Body of pancreas (tissue), 4 donors: ENCODE results near the gene HOXA3. TPM values are rescaled to one million over a fixed set of nuclear protein-coding genes. Genes with fewer than 3 reads are reported as not detected.

Source experiments
- ATAC-seq: fragments of 150-250 bp; one replicate; pipeline ENCODE4 v1.9.1; 2016
- DNase-seq, 4 donors: peaks; one replicate each; pipeline ENCODE4 v3.0.0-alpha.2; 2019
- H3K27ac ChIP-seq, 4 donors: fragments of 200-600 bp; sonication (generic); 1 replicate in 3 of 4; 2 replicates in 1 of 4; pipeline versions ENCODE4 v1.5.1 to v1.6.1; 2016 to 2019; ENCODE audit warnings: mild to moderate bottlenecking in 1 of 4, mixed read lengths in 1 of 4, moderate library complexity in 1 of 4
- H3K27me3 ChIP-seq, 2 donors: fragments of 200-600 bp; sonication (generic); one replicate each; pipeline ENCODE4 v1.6.0; 2016; ENCODE audit warnings: mild to moderate bottlenecking in 1 of 2
- H3K36me3 ChIP-seq, 2 donors: fragments of 200-600 bp; sonication (generic); replicated peaks in 1 of 2; 2 replicates each; pipeline ENCODE4 v1.5.1; 2016; ENCODE audit warnings: low read depth in 2 of 2; ENCODE audit not compliant: insufficient read depth in 1 of 2
- H3K4me1 ChIP-seq: fragments of 200-600 bp; sonication (generic); one replicate; pipeline ENCODE4 v1.6.0; 2016
- H3K4me3 ChIP-seq, 2 donors: fragments of 200-600 bp; sonication (generic); 1 replicate in 1 of 2; 2 replicates in 1 of 2; pipeline ENCODE4 v1.5.1; 2016 to 2019
- H3K9me3 ChIP-seq, 3 donors: fragments of 200-600 bp; sonication (generic); 1 replicate in 2 of 3; 2 replicates in 1 of 3; pipeline ENCODE4 v1.5.1; 2016
- POLR2A ChIP-seq, 3 donors: fragments of 450-650 bp; IDR thresholded peaks; one replicate each; pipeline ENCODE4 v1.6.1; 2016; ENCODE audit warnings: antibody characterized with exemption in 3 of 3, mild to moderate bottlenecking in 2 of 3
- WGBS, 2 donors: methylation state at CpG; one replicate each; pipeline ENCODE4 v1.1.5; 2017; 5-methylcytosine and 5-hydroxymethylcytosine counted together
- intact Hi-C: fragments of 100-400 bp; cut with DNase I; formaldehyde crosslinking; loops from one replicate; pipeline ENCODE4 v1.15.1; 2023
- total RNA-seq, 2 donors: library from RNA; depleted of rRNA; stranded (reverse); fragments of >200 nt; gene quantifications; one replicate each; pipeline ENCODE4 v1.1.0, GENCODE V29; 2016
- TF ChIP-seq, protein P1 (sequence below), 7 experiments: fragments of 450-650 bp in 4 of 7; fragments of 200-600 bp in 3 of 7; sonication (generic) in 3 of 7; IDR thresholded peaks; one replicate each; pipeline ENCODE4 v1.5.1; 2016 to 2019; ENCODE audit warnings: antibody characterized with exemption in 7 of 7

HOXA3 gene
- total RNA-seq, 2 donors from 2014 or later: 1.6 TPM; not detected in 1

- intact Hi-C loops: no loop called here
- TF ChIP-seq, protein P1, sequence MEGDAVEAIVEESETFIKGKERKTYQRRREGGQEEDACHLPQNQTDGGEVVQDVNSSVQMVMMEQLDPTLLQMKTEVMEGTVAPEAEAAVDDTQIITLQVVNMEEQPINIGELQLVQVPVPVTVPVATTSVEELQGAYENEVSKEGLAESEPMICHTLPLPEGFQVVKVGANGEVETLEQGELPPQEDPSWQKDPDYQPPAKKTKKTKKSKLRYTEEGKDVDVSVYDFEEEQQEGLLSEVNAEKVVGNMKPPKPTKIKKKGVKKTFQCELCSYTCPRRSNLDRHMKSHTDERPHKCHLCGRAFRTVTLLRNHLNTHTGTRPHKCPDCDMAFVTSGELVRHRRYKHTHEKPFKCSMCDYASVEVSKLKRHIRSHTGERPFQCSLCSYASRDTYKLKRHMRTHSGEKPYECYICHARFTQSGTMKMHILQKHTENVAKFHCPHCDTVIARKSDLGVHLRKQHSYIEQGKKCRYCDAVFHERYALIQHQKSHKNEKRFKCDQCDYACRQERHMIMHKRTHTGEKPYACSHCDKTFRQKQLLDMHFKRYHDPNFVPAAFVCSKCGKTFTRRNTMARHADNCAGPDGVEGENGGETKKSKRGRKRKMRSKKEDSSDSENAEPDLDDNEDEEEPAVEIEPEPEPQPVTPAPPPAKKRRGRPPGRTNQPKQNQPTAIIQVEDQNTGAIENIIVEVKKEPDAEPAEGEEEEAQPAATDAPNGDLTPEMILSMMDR (IDR thresholded peaks at IDR 0.05): no peak
- TF ChIP-seq POLR2A (IDR thresholded peaks at IDR 0.05): peak in 2 of 3 donors; percentile 35
- Histone ChIP-seq H3K27ac (peak overlapping the region; percentile 9 to 67 (median 57)), H3K27me3 (peaks cover 0 to 36% of the 10 kb centered on the region in 2 donors), H3K4me3 (no peak overlapping the region), H3K36me3 (no peaks in the 10 kb centered on the region), H3K4me1 (peaks cover 12% of the 10 kb centered on the region), H3K9me3 (no peaks in the 10 kb centered on the region)
- DNase-seq (peak in 1 of 4 donors; percentile 27), ATAC-seq (peak; percentile 62)
- 11 to 33% methylated on average over 24 to 41 of the region's 41 CpGs for WGBS, 2 donors
These were observed 43.8 kb downstream of the HOXA3 start for GRCh38 chr7:27108390-27109127.

DNA sequence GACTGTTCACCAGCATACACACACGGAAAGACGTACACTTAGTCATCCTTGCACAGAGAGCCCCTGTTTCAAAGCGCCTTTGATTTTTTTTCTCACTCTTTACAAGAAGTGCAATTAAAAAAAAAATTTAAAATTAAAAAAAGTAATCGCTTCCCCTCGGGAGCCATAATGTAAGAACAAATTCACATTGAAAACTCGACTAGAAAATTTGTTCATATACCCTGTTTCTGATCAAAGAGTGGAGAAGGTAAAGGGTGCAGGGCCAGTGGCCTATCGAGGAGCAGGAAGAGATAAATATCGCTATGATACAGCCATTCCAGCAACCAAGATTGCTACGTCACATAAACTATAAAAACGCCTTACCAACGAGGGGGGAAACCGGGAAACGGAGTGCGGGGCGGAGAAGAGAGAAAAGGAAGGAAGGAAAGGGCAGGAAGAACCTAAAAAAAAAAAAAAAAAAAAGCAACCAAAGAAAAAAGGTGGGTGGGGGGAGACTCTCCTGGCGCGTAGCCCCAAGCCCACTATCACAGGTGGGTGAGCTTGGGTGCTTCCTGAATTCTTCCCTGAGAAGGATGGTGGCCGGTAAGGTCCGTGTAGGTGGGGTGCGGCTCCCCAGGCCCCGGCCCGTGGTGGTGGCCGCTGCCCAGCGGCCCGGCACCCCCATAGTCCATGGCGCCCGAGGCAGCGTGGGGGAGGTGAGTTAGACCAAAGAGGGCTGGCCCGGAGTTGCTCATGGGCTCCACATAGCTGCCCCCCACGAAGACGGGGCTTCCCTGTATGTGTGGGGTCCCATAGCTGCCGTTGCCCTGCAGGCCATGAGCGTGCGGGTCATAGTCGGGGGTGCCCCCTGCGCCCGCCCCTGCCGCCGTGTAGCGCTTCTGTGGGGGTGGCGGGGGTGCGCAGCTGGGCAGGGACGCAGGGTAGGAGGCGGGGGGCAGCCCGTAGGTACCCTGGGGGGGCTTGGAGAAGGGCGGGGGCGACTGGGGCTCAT, 44.7 kb downstream of the HOXA3 start:
- Histone ChIP-seq H3K4me1 (peaks cover 14% of the 10 kb centered on the region), H3K4me3 (no peak overlapping the region), H3K36me3 (no peaks in the 10 kb centered on the region), H3K27ac (peak overlapping the region; percentile 9 to 67 (median 57)), H3K9me3 (no peaks in the 10 kb centered on the region), H3K27me3 (peaks cover 0 to 45% of the 10 kb centered on the region in 2 donors)
- TF ChIP-seq POLR2A (IDR thresholded peaks at IDR 0.05): no peak
- TF ChIP-seq, protein P1 (IDR thresholded peaks at IDR 0.05): no peak
- WGBS, 2 donors: 20 to 22% methylated on average over 28 to 45 of the region's 47 CpGs
- intact Hi-C loops: no loop called here
- DNase-seq (no peak), ATAC-seq (no peak)

DNA sequence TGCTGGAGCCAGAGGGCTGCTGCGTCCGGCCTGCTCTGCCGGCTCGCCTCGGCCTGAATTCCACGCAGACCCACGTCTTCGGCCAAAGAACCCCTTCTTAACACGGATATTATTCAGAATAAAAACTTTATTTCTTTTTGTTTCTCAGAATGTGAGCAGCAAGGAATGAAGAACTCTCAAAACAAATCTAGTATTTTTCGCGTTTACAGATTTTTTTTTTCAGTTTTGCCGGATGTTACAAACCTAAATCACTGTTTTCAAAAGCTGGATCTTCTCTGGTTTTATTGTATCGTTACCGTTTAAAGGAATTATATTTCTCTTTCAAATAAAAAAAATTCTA, 45.5 kb downstream of the HOXA3 start:
- no peaks in the 10 kb centered on the region for H3K9me3 ChIP-seq
- ATAC-seq: no peak
- no peak overlapping the region for H3K4me3 ChIP-seq
- no peaks in the 10 kb centered on the region for H3K36me3 ChIP-seq
- intact Hi-C loops: no loop called here
- H3K27me3 ChIP-seq: peaks cover 0 to 53% of the 10 kb centered on the region in 2 donors
- WGBS, 2 donors: 16 to 19% methylated on average over 14 of the region's 14 CpGs
- peaks cover 14% of the 10 kb centered on the region for H3K4me1 ChIP-seq
- DNase-seq: no peak
- peak overlapping the region in 3 of 4 donors; percentile 8 to 66 (median 59) for H3K27ac ChIP-seq
- TF ChIP-seq POLR2A (IDR thresholded peaks at IDR 0.05): no peak
- TF ChIP-seq, protein P1 (IDR thresholded peaks at IDR 0.05): no peak

- H3K9me3 ChIP-seq: no peaks in the 10 kb centered on the region
- intact Hi-C loops: no loop called here
- no peaks in the 10 kb centered on the region for H3K36me3 ChIP-seq
- peak in 1 of 3 donors; percentile 15 for TF ChIP-seq POLR2A (IDR thresholded peaks at IDR 0.05)
- TF ChIP-seq, protein P1 (IDR thresholded peaks at IDR 0.05): no peak
- peaks cover 0 to 55% of the 10 kb centered on the region in 2 donors for H3K27me3 ChIP-seq
- peaks cover 14% of the 10 kb centered on the region for H3K4me1 ChIP-seq
- H3K27ac ChIP-seq: peak overlapping the region; percentile 8 to 66 (median 34)
- ATAC-seq (no peak), DNase-seq (peak in 1 of 4 donors; percentile 12)
- H3K4me3 ChIP-seq: no peak overlapping the region
- WGBS, 2 donors: 9 to 15% methylated on average over 29 to 38 of the region's 44 CpGs
These were observed 46.0 kb downstream of the HOXA3 start for GRCh38 chr7:27106181-27106900.
